ENCODE measurements around the gene GIMD1.

DNA sequence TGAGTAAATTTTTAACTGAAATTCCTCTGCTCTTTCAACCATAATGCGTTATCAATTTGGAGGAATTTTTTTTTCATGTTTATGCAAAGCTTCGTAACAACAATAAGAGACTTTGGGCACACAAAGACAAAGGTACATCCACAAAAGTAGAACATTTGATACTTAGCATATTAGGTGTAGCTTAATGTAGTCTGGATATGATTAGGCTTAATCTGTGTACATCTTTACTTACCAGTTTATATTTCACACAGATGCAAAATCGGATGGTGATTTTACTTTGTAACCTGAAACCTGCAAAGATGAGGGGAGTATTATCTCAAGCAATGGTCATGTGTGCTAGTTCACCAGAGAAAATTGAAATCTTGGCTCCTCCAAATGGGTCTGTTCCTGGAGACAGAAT, 32.0 kb downstream of the GIMD1 start:
- TF ChIP-seq, protein P1, sequence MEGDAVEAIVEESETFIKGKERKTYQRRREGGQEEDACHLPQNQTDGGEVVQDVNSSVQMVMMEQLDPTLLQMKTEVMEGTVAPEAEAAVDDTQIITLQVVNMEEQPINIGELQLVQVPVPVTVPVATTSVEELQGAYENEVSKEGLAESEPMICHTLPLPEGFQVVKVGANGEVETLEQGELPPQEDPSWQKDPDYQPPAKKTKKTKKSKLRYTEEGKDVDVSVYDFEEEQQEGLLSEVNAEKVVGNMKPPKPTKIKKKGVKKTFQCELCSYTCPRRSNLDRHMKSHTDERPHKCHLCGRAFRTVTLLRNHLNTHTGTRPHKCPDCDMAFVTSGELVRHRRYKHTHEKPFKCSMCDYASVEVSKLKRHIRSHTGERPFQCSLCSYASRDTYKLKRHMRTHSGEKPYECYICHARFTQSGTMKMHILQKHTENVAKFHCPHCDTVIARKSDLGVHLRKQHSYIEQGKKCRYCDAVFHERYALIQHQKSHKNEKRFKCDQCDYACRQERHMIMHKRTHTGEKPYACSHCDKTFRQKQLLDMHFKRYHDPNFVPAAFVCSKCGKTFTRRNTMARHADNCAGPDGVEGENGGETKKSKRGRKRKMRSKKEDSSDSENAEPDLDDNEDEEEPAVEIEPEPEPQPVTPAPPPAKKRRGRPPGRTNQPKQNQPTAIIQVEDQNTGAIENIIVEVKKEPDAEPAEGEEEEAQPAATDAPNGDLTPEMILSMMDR (IDR thresholded peaks at IDR 0.05; ENCODE audit: insufficient read depth, low read depth, low read length), result no peak
- no peak for TF ChIP-seq EZH2 (IDR thresholded peaks at IDR 0.05; ENCODE audit: insufficient read depth, low read length)
